Dermis blood vessel endothelial cell (primary cell): ENCODE results near the gene TMEM187. TPM values are rescaled to one million over a fixed set of nuclear protein-coding genes. Genes with fewer than 3 reads are reported as not detected.

Experiments used
- DNase-seq: peaks from one replicate; pipeline ENCODE4 v3.0.0; 2010
- total RNA-seq: library from RNA; depleted of rRNA; stranded (reverse); fragments of >200 nt; gene quantifications from 2 replicates; pipeline ENCODE4 v1.2.3, GENCODE V29; 2014

TMEM187 gene, protein sequence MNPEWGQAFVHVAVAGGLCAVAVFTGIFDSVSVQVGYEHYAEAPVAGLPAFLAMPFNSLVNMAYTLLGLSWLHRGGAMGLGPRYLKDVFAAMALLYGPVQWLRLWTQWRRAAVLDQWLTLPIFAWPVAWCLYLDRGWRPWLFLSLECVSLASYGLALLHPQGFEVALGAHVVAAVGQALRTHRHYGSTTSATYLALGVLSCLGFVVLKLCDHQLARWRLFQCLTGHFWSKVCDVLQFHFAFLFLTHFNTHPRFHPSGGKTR
- total RNA-seq: 6.0 and 6.5 TPM in 2 replicates

DNA sequence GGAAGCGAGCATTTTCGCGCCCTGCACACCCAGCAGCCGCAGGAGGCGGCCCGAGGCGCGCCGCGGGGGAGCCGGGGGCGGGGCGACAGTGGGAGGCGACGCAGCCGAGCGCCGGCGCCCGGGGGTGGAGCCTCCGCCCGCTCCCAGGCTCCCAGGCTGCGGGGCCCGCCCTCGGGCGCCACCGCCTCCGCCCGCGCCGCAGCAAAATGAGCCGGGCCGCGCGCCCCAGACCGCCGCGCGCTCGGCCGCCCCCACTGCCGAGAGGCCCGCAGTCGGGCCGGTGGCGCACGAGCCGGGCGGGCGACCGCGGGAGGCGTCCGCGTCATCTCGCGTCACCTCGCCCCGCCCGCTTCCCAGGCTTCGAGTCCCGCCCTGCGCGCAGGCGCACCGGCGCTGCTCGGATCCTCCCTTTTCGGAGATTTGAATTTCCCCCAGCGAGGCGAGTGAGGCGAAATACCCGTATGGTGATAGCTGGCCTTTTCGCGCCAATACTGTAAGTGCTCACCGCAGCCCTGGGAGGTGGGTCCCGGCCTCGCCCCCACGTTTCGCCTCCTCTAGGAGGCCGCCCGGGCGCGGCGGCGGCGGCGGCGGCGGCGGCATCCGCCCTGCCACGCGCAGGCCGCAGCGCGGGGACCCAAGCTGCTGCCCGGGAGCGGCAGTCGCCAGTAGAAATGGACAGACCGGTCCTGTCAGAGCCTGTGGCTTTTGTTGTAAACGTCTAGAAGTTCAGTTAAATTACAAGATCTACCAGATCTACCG lies at the start of gene TMEM187:
TMEM187 (plus strand) TSS at position 387 of the 759 bp plus-strand sequence. CDS start 9,309 bp downstream, outside the sequence.
- peak; percentile 85 for DNase-seq

DNA sequence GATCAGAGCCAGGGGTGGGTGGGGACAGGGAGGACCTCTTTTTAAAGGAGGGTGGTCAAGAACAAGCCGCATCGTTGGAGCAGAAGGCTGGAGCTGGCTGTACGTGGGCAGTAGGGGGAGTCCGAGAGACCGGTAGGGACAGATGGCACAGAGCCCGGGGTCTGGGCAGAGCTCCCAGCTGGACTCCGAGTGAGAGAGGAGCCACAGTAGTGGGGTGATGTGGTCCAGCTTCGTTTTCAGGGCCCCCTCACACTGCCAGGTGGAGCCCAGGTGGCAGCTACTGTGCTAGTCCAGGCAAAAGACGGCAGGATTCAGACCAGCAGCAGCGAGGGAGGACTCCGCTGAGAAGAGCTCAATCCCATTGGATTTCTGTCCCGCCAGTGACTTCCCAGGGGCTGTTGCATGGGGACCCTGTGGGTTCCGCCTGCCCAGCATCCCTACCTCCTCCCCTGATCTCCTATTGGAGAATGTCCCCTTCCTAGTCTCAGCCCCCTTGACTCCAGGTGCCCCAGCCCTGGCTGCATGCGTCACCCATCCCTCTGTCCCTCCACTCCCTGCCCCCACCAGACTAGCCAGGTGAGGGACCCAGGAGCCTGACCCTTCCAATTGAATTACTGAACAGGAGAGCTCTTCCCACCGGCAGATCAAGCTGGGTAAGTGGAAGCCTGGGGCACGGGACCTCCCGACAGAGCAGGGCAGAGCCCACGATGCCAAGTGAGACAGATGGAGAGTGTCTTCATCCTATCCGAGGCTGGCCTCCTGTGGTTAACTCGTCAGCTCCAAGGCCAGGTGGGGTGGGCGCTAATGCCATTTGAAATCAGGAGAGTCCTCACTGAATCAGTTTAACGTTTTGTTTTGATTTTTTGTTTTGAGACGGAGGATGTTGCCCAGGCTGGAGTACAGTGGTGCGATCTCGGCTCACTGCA lies 49.4 kb upstream of the TMEM187 start:
- peak; percentile 75 for DNase-seq

DNA sequence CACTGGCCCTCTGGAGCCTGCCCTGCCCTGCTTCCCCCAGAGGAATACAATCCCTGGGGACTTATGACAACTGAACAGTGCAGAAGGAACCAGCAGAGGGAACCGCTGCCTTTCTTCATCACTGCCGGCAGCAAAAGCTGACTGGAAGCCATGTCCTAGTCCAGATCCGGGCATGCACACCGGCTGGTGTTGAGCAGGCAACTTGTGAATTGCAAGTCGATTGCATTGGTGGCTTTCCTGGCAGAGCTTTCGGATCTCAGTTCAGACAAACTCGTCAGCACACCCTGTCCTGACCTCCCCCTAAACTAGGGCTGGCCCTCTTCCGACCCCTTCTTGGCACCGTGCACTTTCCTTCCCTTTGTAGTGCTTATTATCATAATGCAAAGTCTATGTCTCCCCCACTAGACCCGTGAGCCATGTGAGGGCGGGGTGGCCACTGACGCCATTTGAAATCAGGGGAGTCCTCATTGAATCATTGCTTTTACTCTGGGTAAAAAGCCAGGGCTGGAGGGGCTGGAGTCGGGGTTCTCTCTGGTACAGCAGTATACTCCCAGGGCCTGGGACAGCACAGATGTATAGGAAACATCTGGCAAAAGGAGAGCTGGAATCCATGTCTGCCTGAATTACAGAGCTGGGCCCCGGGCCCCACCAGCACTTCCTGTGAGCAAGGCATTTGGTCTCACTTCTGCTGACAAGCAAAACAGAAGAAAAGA lies 48.2 kb upstream of the TMEM187 start:
- DNase-seq: peak; percentile 62

DNA sequence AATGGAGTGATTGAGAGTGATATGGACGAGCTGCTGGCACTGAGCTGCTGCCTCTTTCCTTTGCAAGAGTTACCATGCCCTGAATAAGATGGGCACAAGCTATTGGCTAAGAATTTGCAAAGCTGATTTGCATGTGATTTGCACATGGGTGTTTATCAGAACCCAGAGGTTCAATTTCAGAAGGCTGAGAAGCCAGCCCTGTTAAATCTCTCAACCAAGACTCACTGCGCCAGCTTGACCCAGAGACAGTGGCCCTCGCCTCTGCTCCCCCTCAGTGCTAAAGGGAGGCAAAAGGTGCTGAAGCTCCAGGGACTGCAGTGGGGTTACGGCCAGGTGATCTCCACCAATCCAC lies 47.2 kb upstream of the TMEM187 start:
- no peak for DNase-seq

DNA sequence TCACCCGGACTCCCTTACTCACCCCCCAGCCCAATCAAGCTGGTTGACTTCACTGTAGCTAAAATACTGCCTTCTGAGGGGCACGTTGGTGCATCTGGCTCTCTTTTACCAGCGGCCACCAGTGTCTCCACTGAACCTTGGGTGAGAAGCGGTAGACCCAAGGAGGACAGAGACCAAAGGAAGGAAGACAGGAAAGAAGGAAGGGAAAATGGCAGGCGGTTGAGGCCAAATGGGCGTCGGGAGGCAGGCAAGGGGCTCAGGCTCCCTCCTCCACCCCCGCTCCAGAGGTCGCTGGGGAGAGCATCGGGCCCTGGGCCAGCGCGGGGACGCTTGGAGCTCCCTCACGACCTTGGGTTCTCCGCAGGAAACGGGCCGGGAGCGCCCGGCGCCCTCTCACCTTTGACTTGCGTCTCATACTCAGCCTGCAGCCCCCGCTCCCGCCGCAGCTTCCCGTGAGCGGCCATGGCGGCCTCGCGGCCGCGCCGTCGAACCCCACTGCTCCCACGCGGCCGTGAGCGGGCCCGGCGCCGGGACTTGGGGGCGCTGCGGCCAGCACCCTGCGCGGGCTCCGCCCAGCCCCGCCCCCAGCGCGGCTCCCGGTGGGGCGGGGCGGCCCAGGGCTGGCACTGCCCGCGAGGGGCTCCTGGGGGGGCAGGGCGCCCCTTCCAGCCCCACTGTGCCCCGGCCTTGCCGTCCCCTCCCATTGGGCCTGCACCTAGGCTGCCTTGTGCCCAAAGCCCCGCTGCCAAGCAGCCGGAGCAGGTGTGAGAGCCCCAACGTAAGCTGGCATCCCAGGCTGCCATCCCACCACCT lies 46.6 kb upstream of the TMEM187 start, which contains the start of gene ARHGAP4:
ARHGAP4 (minus strand) TSS at position 526 of the 813 bp plus-strand sequence; CDS start at position 464, 62 bp downstream.
- peak; percentile 17 for DNase-seq

DNA sequence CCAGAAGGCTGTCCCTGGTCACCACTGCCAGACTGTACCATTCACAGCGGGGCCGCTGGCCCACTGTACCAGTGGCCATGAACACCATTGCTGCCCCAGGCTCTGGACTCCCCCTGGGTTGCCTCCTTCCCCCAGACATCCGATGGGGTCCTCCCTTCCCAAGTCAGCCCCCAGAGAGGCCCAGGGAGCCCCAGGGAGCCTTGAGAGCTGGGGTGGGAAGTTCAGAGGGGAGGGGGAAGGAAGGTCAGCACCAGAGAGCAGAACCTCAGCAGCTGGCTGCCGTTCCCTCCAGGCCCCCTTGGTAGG lies 46.0 kb upstream of the TMEM187 start:
- no peak for DNase-seq

DNA sequence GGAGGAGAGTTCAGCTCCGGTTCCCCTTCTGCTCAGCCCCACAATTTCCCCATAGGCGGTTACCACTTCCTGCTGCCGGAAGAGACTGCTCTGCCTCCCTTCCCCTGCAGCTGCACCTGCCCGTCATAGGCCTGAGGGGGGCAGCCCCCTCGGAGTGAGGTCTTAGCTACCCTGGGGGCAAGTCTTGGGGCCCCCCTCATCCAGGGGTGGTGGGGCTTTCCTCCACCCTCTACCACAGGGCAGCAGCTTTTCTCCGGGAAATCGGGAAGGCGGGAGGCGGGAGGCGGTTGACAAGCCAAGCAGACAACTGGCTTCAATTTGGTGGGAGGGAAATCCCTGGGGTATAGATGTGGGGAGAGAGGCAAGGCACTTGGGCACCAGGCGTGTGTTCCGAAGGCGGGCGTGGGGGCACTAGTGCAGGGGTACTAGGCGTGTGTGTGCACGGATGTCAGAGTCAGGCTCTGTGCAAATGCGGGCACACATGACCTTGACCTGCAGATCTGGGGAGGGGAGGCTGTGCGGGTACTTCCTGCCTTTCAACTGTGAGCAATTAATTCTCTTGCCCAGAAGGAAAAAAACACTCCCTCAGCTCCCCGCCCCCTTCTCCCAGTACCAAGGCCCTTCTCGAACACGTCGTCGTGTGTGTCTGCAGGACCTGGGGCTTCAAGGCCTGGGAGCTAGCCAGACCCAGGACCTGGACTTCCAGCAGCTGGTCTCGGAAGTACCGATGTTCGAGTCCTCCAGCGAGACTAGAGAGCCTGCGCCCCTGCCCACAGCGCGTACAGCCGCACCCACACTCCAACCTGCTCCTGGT lies 45.5 kb upstream of the TMEM187 start:
- peak; percentile 72 for DNase-seq

DNA sequence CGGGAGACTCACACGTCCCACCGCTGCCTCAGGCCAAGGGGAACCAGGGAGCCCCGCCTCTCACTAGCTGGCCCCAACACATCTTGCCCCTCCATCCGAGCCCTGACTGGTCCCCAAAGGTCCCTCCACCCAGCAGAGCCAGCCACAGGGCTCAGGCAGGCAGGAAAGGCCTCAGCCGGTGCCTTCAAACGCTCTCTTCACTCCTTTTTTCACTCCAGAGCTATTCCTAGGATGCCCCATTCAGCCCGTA lies 45.0 kb upstream of the TMEM187 start:
- DNase-seq: no peak

DNA sequence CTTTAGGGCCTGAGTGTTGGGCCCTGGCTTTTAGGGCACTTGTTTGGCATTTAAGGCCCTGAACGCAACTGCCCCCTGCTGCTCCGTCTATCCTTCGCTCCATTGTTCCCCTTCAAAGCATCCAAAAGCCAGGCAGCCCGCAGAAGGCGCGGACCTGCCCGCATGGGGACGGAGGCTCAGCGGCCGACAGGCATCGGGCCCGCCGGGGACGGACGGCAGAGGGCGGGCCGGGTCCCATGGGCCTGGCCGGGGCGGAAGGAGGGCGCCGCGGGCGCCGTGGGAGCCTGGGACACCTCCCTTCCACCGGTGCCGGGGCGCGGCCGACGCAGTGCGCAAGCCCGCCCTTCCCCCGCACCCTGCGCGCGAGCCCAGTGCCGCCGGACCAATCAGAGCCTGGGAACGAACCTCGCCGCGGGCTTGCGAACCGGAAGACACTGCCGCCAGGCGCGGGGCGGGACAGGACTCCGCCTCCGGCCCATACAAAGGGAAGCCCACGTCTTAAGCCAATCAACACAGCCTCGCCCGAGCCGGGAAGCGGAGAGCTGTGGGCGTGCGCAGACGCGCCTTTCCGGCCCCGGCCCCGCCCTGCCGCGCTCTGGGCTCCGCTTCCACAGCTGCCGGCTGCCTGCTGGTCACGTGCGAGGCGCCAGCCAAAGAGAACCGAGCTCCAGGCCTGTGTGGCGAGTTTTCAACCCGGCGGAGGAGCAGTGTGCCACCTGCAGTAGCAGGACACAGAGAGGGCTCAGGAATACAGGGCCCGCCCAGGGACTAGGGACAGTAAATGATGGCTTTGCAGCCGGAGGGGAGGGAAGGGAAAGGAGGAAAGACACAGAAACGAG lies 44.4 kb upstream of the TMEM187 start:
- DNase-seq: peak; percentile 98

DNA sequence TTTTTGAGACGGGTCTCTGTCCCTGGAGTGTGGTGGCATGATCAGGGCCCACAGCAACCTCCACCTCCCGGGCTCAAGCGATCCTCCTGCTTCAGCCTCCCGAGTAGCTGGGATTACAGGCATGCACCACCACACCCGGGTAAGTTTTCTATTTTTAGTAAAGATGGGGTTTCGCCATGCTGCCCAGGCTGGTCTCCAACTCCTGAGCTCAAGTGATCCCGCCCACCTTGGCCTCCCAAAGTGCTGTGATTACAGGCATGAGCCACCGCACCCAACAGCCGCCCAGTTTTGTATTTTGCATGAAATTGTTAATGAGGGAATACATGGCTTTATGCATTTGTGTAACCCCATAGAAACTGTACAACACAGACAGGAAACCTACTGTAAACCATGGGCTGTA lies 43.7 kb upstream of the TMEM187 start:
- DNase-seq: no peak

DNA sequence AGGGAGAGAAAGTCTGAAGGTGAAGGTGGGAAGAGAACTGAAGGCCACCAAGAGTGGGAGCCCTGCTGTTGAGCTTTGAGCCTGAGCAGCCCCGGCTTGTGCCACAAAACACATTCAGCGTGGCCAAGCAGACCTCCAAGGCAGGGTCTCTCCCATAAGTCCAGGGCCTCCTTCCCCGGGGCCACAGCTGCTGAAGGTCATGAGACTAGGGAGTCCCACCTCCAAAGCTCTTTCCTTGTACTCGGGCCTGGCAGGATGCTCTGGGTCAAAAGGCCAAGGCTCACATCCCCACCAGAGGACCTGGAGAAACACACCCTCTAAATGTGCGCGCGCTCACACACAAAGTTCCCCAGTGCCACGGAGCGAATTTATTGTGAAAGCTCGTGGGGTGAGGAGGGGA lies 43.0 kb upstream of the TMEM187 start:
- DNase-seq: no peak

DNA sequence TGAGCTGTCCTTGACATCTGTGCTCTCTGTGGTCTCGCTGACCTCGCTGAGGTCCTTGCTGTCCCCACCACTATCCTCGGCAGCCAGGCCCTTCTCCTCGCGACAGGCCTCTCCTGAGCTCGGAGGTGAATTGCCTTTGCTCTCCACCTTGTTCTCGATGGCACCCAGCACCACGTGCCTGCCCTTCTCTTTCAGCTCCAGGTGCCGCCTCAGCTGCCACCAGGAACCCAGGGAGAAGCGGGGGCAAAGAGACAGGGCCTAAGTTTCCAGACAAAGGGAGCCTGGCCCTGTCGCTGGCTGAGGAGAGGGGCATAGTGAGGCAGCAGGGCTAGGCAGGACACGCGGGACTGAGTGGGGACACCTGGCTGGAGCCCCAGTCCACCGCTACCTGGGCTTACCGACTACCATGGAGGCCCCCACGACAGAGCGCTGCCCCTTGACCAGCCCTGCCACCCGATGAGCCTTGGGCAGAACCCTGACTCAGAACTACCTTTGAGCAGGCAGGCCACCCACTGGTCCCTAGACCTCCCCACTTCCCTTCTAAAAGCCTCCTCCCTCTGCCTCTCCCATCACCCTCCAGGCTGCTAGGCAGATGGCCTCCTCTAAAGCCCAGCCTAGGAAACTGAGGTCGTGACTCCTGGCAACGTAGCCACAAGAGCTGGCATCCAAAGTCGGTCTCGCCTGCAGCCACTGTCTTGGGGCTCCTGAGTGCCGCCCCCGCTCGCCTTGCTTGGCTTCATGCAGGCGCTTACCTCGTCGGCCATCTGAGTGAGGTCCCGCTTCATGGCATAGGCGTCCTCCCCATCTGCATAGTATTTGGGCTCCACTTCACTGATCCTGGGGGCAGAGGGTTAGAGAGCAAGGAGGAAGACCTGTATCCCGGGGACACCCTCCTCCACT lies 42.3 kb upstream of the TMEM187 start:
- DNase-seq: no peak

DNA sequence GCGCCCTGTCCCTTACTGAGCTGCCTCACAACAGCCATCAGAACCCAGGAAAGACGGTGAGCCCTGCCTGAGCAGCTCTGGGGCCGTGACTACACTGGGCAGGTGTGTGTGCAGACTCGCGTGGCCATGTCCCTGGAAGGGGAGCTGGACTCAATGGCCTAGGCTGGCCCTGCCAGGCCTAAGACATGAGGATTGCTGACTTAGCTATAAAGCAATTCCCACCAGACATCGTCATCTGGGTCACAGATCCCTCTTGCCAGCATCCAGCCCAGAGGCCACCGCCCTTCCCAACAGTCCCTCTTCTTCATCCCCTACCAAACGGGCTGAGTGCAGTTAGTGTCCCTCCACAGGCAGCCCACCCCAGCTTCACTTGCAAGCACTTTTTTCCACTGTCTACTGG lies 41.4 kb upstream of the TMEM187 start:
- DNase-seq: no peak

DNA sequence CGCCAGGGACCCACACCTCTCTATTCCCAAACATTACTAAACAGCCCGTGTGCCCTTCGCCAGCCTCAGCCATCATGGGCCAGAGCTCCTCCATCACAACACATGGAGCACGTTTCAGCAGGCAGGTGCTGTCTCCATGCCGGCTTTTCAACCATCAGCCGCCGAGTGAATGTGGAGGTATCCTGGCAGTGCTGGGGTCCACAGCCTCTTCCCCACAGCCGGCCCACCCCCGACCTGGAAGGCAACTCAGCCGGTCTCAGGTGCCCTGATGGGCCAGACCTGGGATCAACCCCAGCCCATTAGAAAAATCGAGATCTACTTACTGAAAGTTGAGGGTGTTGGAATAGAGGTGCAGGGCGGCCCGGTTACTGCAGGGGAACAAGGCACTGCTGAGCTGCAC lies 40.8 kb upstream of the TMEM187 start:
- DNase-seq: no peak

DNA sequence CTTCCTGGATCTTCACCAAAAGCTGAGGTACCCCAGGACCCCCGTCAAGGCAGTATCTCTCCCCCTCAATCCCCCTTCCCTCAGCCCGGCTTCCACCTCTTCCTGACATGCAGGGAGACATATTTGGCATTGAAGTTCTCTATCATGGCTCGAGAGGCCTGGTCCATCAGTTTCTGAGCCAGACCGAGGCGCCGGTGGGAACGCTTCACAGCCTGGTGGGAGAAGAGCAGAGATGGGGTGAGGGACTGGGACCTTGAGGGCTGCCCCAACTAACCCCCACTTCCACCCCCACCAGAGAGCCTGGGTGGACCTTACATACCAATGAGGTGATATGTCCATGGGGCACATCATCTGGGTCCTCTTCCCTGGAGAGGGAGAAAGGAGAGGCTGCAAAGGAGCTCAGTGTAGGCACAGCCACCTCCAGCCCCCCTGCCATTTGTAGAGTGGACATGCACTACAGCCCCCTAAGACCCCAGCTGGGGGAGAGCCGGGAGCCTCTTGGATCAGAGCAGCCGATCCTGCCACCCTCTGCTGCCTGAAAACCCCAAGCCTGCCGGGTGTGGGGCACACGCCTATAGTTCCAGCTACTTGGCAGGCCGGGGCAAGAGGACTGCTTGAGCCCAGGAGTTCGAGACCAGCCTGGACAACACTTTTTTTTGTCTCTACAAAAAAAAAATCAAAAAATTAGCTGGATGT lies 40.2 kb upstream of the TMEM187 start:
- DNase-seq: no peak

DNA sequence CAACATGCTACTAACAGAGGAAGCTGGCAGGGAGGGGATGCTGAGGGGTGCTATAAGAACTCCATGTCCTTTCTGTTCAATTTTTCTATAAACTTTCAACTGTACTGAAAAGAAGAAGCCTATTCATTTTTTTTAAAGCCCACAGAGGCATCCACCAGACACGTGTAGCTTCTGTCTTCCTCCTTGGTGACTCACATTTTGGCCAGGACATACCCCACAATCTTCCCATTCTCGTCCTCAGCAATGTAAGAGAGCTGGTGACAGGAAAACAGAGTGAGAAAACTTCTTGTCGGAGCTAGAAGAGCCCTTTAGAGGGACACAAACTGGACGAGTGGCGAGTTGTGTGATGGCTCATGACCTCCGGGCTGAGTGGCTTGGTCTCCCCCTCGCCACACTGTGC lies 38.8 kb upstream of the TMEM187 start:
- DNase-seq: peak; percentile 40

DNA sequence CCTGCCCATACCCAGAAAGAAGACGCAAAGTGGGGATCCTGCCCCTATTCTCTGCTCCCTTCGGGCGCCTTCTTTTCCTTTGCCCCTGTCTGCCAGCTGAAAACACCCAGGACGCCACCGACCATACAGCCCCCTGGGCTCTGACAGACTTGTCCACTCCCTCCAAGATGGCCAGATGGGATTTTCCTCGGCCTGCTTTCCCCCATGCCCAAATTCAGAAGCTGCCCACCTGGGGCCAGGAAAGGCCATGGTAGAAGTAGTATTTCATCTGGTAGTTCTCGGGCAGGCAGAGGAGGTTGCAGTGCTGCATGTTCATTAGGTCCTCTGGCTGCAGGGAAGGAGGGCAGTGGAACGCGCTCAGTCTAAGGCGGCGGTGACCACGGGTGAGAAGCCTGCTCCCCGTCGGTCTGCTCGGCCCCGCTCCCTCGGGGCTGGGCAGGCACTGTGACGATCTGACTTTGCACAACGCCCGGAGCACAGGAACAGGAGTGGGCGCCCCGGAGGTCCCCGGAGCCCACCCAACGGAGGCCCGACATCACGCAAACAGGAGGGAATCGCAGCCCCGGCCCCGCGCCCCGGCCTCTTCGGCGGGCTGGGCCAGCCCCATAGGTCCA lies 38.3 kb upstream of the TMEM187 start:
- DNase-seq: peak; percentile 14

DNA sequence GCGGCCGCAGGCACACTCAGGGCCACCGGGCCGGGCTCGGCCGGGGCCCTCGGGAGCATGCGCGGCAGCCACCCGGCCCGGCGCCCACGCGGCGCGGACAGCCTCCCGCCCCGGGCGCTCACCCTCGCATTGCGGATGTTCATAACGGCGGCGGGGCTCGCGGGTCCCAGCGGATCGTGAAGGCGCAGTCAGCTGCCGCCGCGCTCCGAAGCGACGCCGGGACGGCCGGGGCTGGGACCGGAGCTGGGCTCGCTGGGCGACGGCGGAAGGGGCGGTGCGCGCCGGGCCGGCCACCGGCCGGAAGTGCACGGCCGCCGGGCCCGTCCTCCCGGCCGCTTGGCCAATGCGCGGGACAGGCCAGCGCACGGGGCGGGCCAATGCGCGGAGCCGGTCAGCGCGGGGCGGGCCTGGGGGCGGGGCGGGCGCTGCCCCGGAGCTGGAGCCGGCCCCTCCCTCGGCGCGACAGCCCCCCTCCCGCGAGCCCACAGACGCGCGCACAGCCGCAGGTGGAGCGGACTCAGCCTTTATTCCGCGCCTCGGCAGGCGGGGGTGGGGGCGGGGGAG lies 37.7 kb upstream of the TMEM187 start, which contains the start of gene NAA10:
NAA10 (minus strand) TSS at position 276 of the 564 bp plus-strand sequence; CDS start at position 143, 133 bp downstream.
- DNase-seq: peak; percentile 78
